AG04450 (cell line): ENCODE measurements around the gene RPS15. TPM values are rescaled to one million over a fixed set of nuclear protein-coding genes. Genes with fewer than 3 reads are reported as not detected.

Source experiments
- CTCF ChIA-PET: fragments of 300-600, 350-600 bp; formaldehyde crosslinking; extraction: SDS; loops from one replicate; lab custom pipeline; 2022; ENCODE audit warnings: antibody characterized with exemption, inconsistent platforms; lab: Charles Lee
- POLR2A ChIA-PET: fragments of 350-600 bp; formaldehyde crosslinking; extraction: SDS; loops from one replicate; lab custom pipeline; 2021; ENCODE audit warnings: antibody characterized with exemption, inconsistent platforms; lab: Yijun Ruan, JAX
- DNase-seq: peaks from one replicate; pipeline ENCODE4 v3.0.0-alpha.2; 2011; ENCODE audit warnings: low read depth, low spot score
- H3K27ac ChIP-seq: one replicate; pipeline ENCODE4 v1.5.1; 2012; ENCODE audit warnings: low read depth, low read length, control low read depth
- H3K27me3 ChIP-seq: one replicate; pipeline ENCODE4 v1.6.0; 2012; ENCODE audit warnings: low read length; ENCODE audit not compliant: control insufficient read depth, insufficient read depth
- H3K4me3 ChIP-seq: 2 replicates; pipeline ENCODE4 v1.5.1; 2011; ENCODE audit warnings: mild to moderate bottlenecking, low read depth, low read length, control low read depth
- H3K9me3 ChIP-seq: 2 replicates; pipeline ENCODE4 v1.5.1; 2012; ENCODE audit warnings: low read length; ENCODE audit not compliant: control insufficient read depth, insufficient read depth
- CTCF ChIP-seq: IDR thresholded peaks from 2 replicates; pipeline ENCODE4 v1.5.1; 2011; ENCODE audit warnings: low read depth, low read length, control low read depth, inconsistent platforms
- polyA plus RNA-seq: library from polyadenylated mRNA; depleted of rRNA; stranded (reverse); fragments of >200 nt; gene quantifications from 2 replicates; pipeline ENCODE4 v1.2.3, GENCODE V29; 2011

Gene RPS15
- polyA plus RNA-seq, 1 experiment = 596 TPM

GRCh38 chr19:1449467-1450442 lies 11.6 kb downstream of the RPS15 start, which contains the start of gene APC2:
Gene APC2 (plus strand): TSS chr19:1450121. CDS start chr19:1453002, 2,881 bp downstream.
- peaks cover 67% of the 10 kb centered on the region for H3K27me3 ChIP-seq
- no peak for DNase-seq
- ChIA-PET POLR2A (interaction anchor here (0.5 kb wide), 1 partner anchor 96 kb away, joined by 4 read pairs; no protein-coding TSS in a partner anchor), CTCF (no interaction called here)
- TF ChIP-seq CTCF = no peak
- no peak within 1 kb of the TSS for H3K27ac ChIP-seq
- peak within 1 kb of the TSS; percentile 43 for H3K4me3 ChIP-seq
- H3K9me3 ChIP-seq = no peaks in the 10 kb centered on the region; the same call in 1 of the 2 replicates

GRCh38 chr19:1450735-1451731 lies 12.8 kb downstream of the RPS15 start:
- CTCF ChIA-PET = no interaction called here
- no peak overlapping the region for H3K4me3 ChIP-seq
- TF ChIP-seq CTCF = no peak
- no peak overlapping the region for H3K27ac ChIP-seq
- peaks cover 8% of the 10 kb centered on the region; the same call in 1 of the 2 replicates for H3K9me3 ChIP-seq
- POLR2A ChIA-PET = no interaction called here
- DNase-seq = no peak
- peaks cover 70% of the 10 kb centered on the region for H3K27me3 ChIP-seq

DNA sequence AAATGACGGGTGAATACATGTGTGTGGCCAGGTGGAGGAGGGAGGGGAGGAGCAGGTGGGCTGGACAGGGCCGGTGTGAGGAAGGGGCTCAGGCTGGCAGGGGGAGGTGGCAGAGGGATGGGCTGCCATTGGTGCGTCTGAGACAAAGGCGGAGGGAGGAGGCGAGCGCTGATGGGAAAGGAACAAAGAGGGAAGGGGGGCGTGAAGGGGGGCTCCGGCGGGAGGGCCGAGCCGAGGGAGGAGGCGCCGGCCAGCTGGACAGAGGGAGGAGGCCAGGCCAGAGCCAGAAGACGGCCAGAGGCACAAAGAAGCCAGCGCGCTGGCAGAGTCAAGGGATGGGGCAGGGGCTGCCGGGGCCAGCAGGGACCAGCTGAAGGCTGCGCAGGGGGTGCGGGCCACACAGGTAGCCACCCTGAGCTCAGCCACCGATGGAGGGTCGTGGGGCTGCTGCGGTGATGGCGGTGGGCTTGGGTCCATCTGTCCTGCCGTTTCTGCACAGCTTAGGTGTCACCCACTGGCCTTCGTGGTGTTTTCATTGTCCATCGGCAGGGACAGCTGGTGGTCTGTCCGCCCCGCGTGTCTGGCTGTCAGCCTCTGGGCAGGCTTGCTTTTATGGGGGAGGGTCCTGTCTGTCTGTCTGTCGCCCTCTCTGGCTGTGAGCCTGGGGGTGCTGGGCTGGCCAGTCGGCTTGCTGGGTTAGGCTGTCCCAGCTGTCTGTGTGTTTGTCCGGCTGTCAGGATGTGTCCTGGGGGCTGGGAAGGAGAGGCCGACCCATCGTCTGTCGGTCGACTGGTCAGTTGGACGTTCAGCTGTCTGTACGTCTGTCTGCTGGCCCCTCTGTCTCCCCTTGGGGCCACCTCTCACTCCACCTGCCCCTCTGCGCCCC lies 14.0 kb downstream of the RPS15 start:
- POLR2A ChIA-PET = no interaction called here
- no peak overlapping the region for H3K27ac ChIP-seq
- H3K4me3 ChIP-seq = no peak overlapping the region
- no peak for TF ChIP-seq CTCF
- H3K27me3 ChIP-seq = peaks cover 71% of the 10 kb centered on the region
- CTCF ChIA-PET = no interaction called here
- DNase-seq = no peak
- H3K9me3 ChIP-seq = peaks cover 10% of the 10 kb centered on the region; the same call in 1 of the 2 replicates

DNA sequence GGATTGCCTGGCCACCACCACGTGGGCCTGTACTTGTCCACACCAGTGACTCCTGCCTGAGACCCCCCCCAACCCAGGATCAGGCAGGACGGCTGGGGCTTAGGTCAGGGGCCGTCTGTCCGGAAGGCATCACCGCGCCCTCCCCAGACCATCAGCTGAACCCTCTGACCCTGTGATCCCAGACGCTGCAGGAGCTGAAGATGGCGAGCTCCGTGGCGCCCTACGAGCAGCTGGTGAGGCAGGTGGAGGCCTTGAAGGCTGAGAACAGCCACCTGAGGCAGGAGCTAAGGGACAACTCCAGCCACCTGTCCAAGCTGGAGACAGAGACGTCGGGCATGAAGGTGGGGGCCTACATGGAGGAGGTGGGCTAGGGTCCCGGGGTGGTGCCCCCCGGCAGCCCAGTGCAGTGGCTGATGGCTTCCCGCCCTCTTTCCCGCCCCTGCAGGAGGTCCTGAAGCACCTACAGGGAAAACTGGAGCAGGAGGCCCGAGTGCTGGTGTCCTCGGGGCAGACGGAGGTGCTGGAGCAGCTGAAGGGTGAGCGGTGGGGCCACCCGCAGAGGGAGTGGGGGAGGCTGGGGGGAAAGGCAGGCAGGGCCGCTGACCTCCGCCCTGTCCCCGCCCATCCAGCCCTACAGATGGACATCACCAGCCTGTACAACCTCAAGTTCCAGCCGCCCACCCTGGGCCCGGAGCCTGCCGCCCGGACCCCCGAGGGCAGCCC lies 14.8 kb downstream of the RPS15 start:
- no peak overlapping the region for H3K4me3 ChIP-seq
- TF ChIP-seq CTCF = no peak
- POLR2A ChIA-PET = no interaction called here
- H3K9me3 ChIP-seq = peaks cover 10% of the 10 kb centered on the region; the same call in 1 of the 2 replicates
- H3K27ac ChIP-seq = no peak overlapping the region
- CTCF ChIA-PET = no interaction called here
- no peak for DNase-seq
- peaks cover 69% of the 10 kb centered on the region for H3K27me3 ChIP-seq
